HL-60 (cell line): Measurements from ENCODE around the gene KDM1B.

Experiments used
- GABPA ChIP-seq: IDR thresholded peaks from 2 replicates; pipeline ENCODE4 v1.6.1; 2012; ENCODE audit warnings: low read depth
- POLR2AphosphoS5 ChIP-seq: IDR thresholded peaks from 2 replicates; pipeline ENCODE4 v1.6.1; 2012; ENCODE audit warnings: low read depth
- SPI1 ChIP-seq: IDR thresholded peaks from 2 replicates; pipeline ENCODE4 v1.6.1; 2012; ENCODE audit warnings: low read depth, mild to moderate bottlenecking, borderline replicate concordance
- TF ChIP-seq, protein P1 (sequence below): IDR thresholded peaks from one replicate; pipeline ENCODE4 v1.5.1; 2011; ENCODE audit warnings: low read length, control low read depth, inconsistent platforms; ENCODE audit not compliant: insufficient read depth
- TF ChIP-seq, protein P2 (sequence below): IDR thresholded peaks from 2 replicates; pipeline ENCODE4 v1.6.1; 2012; ENCODE audit warnings: low read depth; ENCODE audit not compliant: insufficient replicate concordance

- TF ChIP-seq POLR2AphosphoS5 (no peak), SPI1 (no peak), GABPA (no peak)
- TF ChIP-seq, protein P1, sequence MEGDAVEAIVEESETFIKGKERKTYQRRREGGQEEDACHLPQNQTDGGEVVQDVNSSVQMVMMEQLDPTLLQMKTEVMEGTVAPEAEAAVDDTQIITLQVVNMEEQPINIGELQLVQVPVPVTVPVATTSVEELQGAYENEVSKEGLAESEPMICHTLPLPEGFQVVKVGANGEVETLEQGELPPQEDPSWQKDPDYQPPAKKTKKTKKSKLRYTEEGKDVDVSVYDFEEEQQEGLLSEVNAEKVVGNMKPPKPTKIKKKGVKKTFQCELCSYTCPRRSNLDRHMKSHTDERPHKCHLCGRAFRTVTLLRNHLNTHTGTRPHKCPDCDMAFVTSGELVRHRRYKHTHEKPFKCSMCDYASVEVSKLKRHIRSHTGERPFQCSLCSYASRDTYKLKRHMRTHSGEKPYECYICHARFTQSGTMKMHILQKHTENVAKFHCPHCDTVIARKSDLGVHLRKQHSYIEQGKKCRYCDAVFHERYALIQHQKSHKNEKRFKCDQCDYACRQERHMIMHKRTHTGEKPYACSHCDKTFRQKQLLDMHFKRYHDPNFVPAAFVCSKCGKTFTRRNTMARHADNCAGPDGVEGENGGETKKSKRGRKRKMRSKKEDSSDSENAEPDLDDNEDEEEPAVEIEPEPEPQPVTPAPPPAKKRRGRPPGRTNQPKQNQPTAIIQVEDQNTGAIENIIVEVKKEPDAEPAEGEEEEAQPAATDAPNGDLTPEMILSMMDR = no peak
- TF ChIP-seq, protein P2, sequence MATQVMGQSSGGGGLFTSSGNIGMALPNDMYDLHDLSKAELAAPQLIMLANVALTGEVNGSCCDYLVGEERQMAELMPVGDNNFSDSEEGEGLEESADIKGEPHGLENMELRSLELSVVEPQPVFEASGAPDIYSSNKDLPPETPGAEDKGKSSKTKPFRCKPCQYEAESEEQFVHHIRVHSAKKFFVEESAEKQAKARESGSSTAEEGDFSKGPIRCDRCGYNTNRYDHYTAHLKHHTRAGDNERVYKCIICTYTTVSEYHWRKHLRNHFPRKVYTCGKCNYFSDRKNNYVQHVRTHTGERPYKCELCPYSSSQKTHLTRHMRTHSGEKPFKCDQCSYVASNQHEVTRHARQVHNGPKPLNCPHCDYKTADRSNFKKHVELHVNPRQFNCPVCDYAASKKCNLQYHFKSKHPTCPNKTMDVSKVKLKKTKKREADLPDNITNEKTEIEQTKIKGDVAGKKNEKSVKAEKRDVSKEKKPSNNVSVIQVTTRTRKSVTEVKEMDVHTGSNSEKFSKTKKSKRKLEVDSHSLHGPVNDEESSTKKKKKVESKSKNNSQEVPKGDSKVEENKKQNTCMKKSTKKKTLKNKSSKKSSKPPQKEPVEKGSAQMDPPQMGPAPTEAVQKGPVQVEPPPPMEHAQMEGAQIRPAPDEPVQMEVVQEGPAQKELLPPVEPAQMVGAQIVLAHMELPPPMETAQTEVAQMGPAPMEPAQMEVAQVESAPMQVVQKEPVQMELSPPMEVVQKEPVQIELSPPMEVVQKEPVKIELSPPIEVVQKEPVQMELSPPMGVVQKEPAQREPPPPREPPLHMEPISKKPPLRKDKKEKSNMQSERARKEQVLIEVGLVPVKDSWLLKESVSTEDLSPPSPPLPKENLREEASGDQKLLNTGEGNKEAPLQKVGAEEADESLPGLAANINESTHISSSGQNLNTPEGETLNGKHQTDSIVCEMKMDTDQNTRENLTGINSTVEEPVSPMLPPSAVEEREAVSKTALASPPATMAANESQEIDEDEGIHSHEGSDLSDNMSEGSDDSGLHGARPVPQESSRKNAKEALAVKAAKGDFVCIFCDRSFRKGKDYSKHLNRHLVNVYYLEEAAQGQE = no peak
Observed at GRCh38 chr6:18192026-18192425, 36.8 kb downstream of the KDM1B start.
